SH-SY5Y (cell line): ENCODE data around the gene TCFL5.

ENCODE experiments used
- GATA2 ChIP-seq: IDR thresholded peaks from 2 replicates; pipeline ENCODE4 v1.6.1; 2011; ENCODE audit warnings: mild to moderate bottlenecking, low read depth, low read length
- GATA3 ChIP-seq: IDR thresholded peaks from 2 replicates; pipeline ENCODE4 v1.6.1; 2011; ENCODE audit warnings: low read depth, mild to moderate bottlenecking, low read length, moderate library complexity

GRCh38 chr20:62801284-62802010, 60.2 kb downstream of the TCFL5 start:
- no peak for TF ChIP-seq GATA2
- TF ChIP-seq GATA3 = no peak
